Measurements from ENCODE around the gene ATL2. TPM values are rescaled to one million over a fixed set of nuclear protein-coding genes. Genes with fewer than 3 reads are reported as not detected.

Gene ATL2
- 64.3 and 68.8 TPM in 2 replicates for total RNA-seq

GRCh38 chr2:38377050-38377828 lies at the start of gene ATL2:
ATL2 (minus strand) TSS chr2:38377273; CDS start chr2:38377260, 13 bp downstream.

Other genes starting within 250 kb of the ATL2 start
- gene HNRNPLL, start 225.7 kb upstream of the ATL2 start, total RNA-seq, result 28.3 and 37.9 TPM in 2 replicates